SK-N-SH (cell line): ENCODE measurements around the gene DPF1. TPM values are rescaled to one million over a fixed set of nuclear protein-coding genes. Genes with fewer than 3 reads are reported as not detected.

Experiments
- CTCF ChIA-PET: fragments of 300-600, 350-600 bp; formaldehyde crosslinking; extraction: SDS; loops from one replicate; lab custom pipeline; 2021; lab: Yijun Ruan, JAX
- POLR2A ChIA-PET: fragments of 350-600 bp; sonication (Branson Sonifier 250); formaldehyde crosslinking; extraction: SDS; loops from one replicate; lab custom pipeline; 2020; ENCODE audit warnings: antibody characterized with exemption, inconsistent platforms; lab: Yijun Ruan, JAX
- DNase-seq: peaks from one replicate; pipeline ENCODE4 v3.0.0; 2012
- H2AFZ ChIP-seq: fragments of 200-600 bp; sonication (generic); 2 replicates; pipeline ENCODE4 v1.8.1; 2016; ENCODE audit warnings: antibody characterized with exemption, mild to moderate bottlenecking, low read depth
- H3F3A ChIP-seq: fragments of 200-600 bp; sonication (generic); replicated peaks from 2 replicates; pipeline ENCODE3; 2016; ENCODE audit warnings: antibody characterized with exemption, mild to moderate bottlenecking; ENCODE audit not compliant: insufficient read depth
- H3K27ac ChIP-seq, 2 experiments: fragments of 200-500 bp in 1 of 2; fragments of 200-600 bp in 1 of 2; sonication (Bioruptor generic) in 1 of 2; sonication (generic), shearing (Covaris generic) in 1 of 2; 2 replicates each; pipeline versions ENCODE4 v1.5.1 to v1.6.1; 2014 to 2016; ENCODE audit warnings: low read depth in 2 of 2, inconsistent platforms in 1 of 2, low read length in 1 of 2, mild to moderate bottlenecking in 1 of 2, mixed read lengths in 1 of 2
- H3K27me3 ChIP-seq: fragments of 200-600 bp; sonication (generic), shearing (Covaris generic); 2 replicates; pipeline ENCODE4 v1.6.1; 2016; ENCODE audit warnings: mixed run types; ENCODE audit not compliant: insufficient read depth
- H3K36me3 ChIP-seq, 2 experiments: fragments of 200-500 bp in 1 of 2; fragments of 200-600 bp in 1 of 2; sonication (Bioruptor generic) in 1 of 2; sonication (generic) in 1 of 2; replicated peaks in 1 of 2; 2 replicates each; pipeline versions ENCODE3 to v1.5.1; 2014 to 2016; ENCODE audit warnings: low read length in 1 of 2, mild to moderate bottlenecking in 1 of 2; ENCODE audit not compliant: insufficient read depth in 2 of 2, control insufficient read depth in 1 of 2
- H3K4me1 ChIP-seq, 2 experiments: fragments of 200-500 bp in 1 of 2; fragments of 200-600 bp in 1 of 2; sonication (Bioruptor generic) in 1 of 2; sonication (generic), shearing (Covaris generic) in 1 of 2; 2 replicates each; pipeline versions ENCODE4 v1.5.1 to v1.6.1; 2014 to 2016; ENCODE audit warnings: low read depth in 1 of 2, low read length in 1 of 2, mixed run types in 1 of 2; ENCODE audit not compliant: insufficient read depth in 2 of 2, control insufficient read depth in 1 of 2
- H3K4me2 ChIP-seq: fragments of 200-600 bp; sonication (generic), shearing (Covaris generic); 2 replicates; pipeline ENCODE4 v1.6.1; 2017; ENCODE audit warnings: mixed run types
- H3K4me3 ChIP-seq, 2 experiments: fragments of 200-500 bp in 1 of 2; fragments of 200-600 bp in 1 of 2; sonication (Bioruptor generic) in 1 of 2; sonication (generic), shearing (Covaris generic) in 1 of 2; 2 replicates each; pipeline versions ENCODE4 v1.5.1 to v1.8.1; 2014 to 2016; ENCODE audit warnings: low read depth in 2 of 2, inconsistent platforms in 1 of 2, low read length in 1 of 2, mild to moderate bottlenecking in 1 of 2, mixed read lengths in 1 of 2, moderate library complexity in 1 of 2
- H3K79me2 ChIP-seq: fragments of 200-600 bp; sonication (generic); 2 replicates; pipeline ENCODE4 v1.8.1; 2017; ENCODE audit warnings: mild to moderate bottlenecking; ENCODE audit not compliant: insufficient read depth
- H3K9ac ChIP-seq: fragments of 200-600 bp; sonication (generic); 2 replicates; pipeline ENCODE4 v1.6.1; 2017; ENCODE audit warnings: mixed run types
- H3K9me2 ChIP-seq: fragments of 200-600 bp; sonication (generic); 2 replicates; pipeline ENCODE4 v1.6.1; 2017; ENCODE audit warnings: mixed run types
- H3K9me3 ChIP-seq: fragments of 200-600 bp; sonication (generic); 2 replicates; pipeline ENCODE4 v1.6.1; 2017; ENCODE audit warnings: mixed run types, mild to moderate bottlenecking, moderate library complexity
- H4K20me1 ChIP-seq: fragments of 200-600 bp; sonication (generic); 2 replicates; pipeline ENCODE4 v1.6.1; 2017; ENCODE audit warnings: mild to moderate bottlenecking, mixed run types; ENCODE audit not compliant: insufficient read depth
- ELF1 ChIP-seq: IDR thresholded peaks from 2 replicates; pipeline ENCODE4 v1.4.0; 2012
- EZH2phosphoT487 ChIP-seq: fragments of 200-600 bp; sonication (generic); IDR thresholded peaks from 2 replicates; pipeline ENCODE4 v1.6.1; 2017; ENCODE audit warnings: low read depth, mixed run types, mild to moderate bottlenecking, antibody characterized with exemption, moderate library complexity, borderline replicate concordance
- FOXJ3 ChIP-seq: sonication (generic); formaldehyde crosslinking; IDR thresholded peaks from 2 replicates; pipeline ENCODE4 v1.5.1; 2020; ENCODE audit warnings: mild to moderate bottlenecking, missing genetic modification reagents
- MEF2A ChIP-seq: IDR thresholded peaks from 2 replicates; pipeline ENCODE4 v1.4.0; 2012; ENCODE audit warnings: low read depth, borderline replicate concordance
- MXI1 ChIP-seq: IDR thresholded peaks from 2 replicates; pipeline ENCODE4 v1.6.1; 2012; ENCODE audit warnings: mild to moderate bottlenecking, low read depth, low read length, improper control_type of control experiment
- POLR2AphosphoS5 ChIP-seq: IDR thresholded peaks from 2 replicates; pipeline ENCODE4 v1.6.1; 2012; ENCODE audit warnings: low read depth, low read length
- RCOR1 ChIP-seq: fragments of 150-350 bp; IDR thresholded peaks from 2 replicates; pipeline ENCODE4 v1.6.1; 2017; ENCODE audit warnings: antibody characterized with exemption, low read length
- REST ChIP-seq: IDR thresholded peaks from 2 replicates; pipeline ENCODE4 v1.6.1; 2012; ENCODE audit warnings: mild to moderate bottlenecking, low read depth, low read length, moderate library complexity
- SMC3 ChIP-seq: IDR thresholded peaks from 2 replicates; pipeline ENCODE4 v1.6.1; 2012; ENCODE audit warnings: low read depth, low read length, improper control_type of control experiment
- TAF1 ChIP-seq: IDR thresholded peaks from 2 replicates; pipeline ENCODE4 v1.6.1; 2012; ENCODE audit warnings: low read depth, mild to moderate bottlenecking, low read length, moderate library complexity, borderline replicate concordance
- YY1 ChIP-seq: IDR thresholded peaks from 2 replicates; pipeline ENCODE4 v1.4.0; 2012; ENCODE audit warnings: low read depth, mild to moderate bottlenecking
- WGBS: methylation state at CpG from one replicate; pipeline ENCODE4 v1.1.6; 2017; ENCODE audit warnings: low lambda C conversion rate; 5-methylcytosine and 5-hydroxymethylcytosine counted together
- polyA plus RNA-seq, 3 experiments: library from polyadenylated mRNA; depleted of rRNA; stranded (reverse); fragments of >200 nt; gene quantifications; 2 replicates each; pipeline ENCODE4 v1.2.3, GENCODE V29; 2012
- TF ChIP-seq, protein P1 (sequence below): fragments of 150-350 bp; IDR thresholded peaks from 2 replicates; pipeline ENCODE4 v1.6.1; 2016; ENCODE audit warnings: mild to moderate bottlenecking, low read depth, low read length
- TF ChIP-seq, protein P2 (sequence below): IDR thresholded peaks from 2 replicates; pipeline ENCODE4 v1.4.0; 2012; ENCODE audit warnings: low read depth, borderline replicate concordance
- TF ChIP-seq, protein P3 (sequence below): IDR thresholded peaks from 2 replicates; pipeline ENCODE4 v1.4.0; 2012; ENCODE audit warnings: low read depth, borderline replicate concordance

DPF1 gene
- polyA plus RNA-seq, 1 of the 3 experiments (the other 2 are of a cell fraction): 4.8 TPM

DNA sequence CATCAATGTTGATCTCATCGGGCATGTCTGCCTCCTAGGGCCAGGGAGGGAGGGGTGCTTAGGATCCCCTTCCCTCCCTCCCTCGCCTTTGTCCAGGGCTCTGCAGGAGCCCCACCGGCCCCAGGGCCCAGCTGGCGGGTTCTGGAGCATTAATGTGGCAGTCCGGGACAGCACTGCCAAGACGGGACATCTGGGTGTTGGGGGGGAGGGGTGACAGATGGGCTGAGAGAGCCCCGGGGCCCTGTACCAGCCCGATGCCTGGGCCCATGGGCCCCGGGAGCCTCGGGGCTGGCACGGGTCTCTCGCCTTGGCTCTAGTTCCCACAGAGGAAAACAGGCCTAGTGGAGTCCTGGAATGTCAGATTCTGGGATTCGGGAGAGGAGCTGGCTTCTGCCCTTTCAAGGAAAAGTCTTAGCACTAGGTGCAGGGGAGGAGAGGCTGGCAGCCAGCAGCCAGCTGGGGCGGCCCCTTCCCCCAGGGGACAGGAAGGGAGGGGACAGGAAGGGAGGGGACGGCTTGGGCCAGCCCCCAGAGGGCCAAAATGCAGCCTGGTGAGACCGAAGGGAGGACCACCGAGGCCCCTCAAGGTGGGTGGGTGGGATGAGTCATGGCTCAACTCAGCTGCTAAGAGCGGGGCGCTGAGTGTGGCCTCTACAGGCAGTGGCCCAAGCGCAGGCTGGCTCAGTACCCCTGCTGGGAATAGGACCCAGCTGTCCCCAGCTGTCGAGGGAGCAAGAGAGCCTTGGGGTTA is 29.1 kb upstream of the DPF1 start (continued):
- TF ChIP-seq, protein P1, sequence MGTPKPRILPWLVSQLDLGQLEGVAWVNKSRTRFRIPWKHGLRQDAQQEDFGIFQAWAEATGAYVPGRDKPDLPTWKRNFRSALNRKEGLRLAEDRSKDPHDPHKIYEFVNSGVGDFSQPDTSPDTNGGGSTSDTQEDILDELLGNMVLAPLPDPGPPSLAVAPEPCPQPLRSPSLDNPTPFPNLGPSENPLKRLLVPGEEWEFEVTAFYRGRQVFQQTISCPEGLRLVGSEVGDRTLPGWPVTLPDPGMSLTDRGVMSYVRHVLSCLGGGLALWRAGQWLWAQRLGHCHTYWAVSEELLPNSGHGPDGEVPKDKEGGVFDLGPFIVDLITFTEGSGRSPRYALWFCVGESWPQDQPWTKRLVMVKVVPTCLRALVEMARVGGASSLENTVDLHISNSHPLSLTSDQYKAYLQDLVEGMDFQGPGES: no peak

DNA sequence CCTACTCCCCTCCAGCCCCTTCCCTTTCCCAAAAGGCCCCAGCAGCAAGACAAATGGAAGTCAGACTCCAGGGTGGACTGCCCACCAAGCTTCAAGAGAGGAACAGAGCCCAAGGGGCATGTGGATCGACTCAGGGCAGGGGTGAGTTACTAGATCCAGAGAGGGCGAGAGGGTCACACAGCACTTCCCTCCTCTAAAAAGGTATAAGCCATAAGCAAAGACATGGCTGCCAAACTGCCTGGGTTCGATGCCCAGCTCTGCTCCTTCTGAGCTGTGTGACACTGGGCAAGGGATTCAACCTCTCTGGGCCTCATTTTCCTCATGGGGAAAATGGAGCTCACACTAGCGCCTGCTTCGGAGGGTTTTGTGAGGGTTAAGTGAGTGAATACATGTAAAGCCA is 28.4 kb upstream of the DPF1 start:
- Histone ChIP-seq H3K9ac (no peak overlapping the region), H3K27me3 (peaks cover 9% of the 10 kb centered on the region), H3K4me3 (no peak overlapping the region), H2AFZ (no peak overlapping the region), H3K36me3 (no peaks in the 10 kb centered on the region), H3K79me2 (no peaks in the 10 kb centered on the region), H4K20me1 (no peaks in the 10 kb centered on the region), H3K9me3 (no peaks in the 10 kb centered on the region), H3K9me2 (no peaks in the 10 kb centered on the region), H3K27ac (no peak overlapping the region), H3K4me1 (peaks cover 0 to 16% of the 10 kb centered on the region in 2 experiments; a peak in 2 of 4 replicates), H3K4me2 (no peak overlapping the region), H3F3A (no peaks in the 10 kb centered on the region)
- no peak for TF ChIP-seq REST
- TF ChIP-seq POLR2AphosphoS5: no peak
- TF ChIP-seq, protein P2, sequence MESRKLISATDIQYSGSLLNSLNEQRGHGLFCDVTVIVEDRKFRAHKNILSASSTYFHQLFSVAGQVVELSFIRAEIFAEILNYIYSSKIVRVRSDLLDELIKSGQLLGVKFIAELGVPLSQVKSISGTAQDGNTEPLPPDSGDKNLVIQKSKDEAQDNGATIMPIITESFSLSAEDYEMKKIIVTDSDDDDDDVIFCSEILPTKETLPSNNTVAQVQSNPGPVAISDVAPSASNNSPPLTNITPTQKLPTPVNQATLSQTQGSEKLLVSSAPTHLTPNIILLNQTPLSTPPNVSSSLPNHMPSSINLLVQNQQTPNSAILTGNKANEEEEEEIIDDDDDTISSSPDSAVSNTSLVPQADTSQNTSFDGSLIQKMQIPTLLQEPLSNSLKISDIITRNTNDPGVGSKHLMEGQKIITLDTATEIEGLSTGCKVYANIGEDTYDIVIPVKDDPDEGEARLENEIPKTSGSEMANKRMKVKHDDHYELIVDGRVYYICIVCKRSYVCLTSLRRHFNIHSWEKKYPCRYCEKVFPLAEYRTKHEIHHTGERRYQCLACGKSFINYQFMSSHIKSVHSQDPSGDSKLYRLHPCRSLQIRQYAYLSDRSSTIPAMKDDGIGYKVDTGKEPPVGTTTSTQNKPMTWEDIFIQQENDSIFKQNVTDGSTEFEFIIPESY: no peak
- TF ChIP-seq FOXJ3 (CRISPR knock-in tag): no peak
- TF ChIP-seq RCOR1: no peak
- no peak for TF ChIP-seq EZH2phosphoT487
- TF ChIP-seq, protein P3, sequence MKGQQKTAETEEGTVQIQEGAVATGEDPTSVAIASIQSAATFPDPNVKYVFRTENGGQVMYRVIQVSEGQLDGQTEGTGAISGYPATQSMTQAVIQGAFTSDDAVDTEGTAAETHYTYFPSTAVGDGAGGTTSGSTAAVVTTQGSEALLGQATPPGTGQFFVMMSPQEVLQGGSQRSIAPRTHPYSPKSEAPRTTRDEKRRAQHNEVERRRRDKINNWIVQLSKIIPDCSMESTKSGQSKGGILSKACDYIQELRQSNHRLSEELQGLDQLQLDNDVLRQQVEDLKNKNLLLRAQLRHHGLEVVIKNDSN: no peak
- no peak for TF ChIP-seq YY1
- no peak for TF ChIP-seq TAF1
- no peak for TF ChIP-seq ELF1
- TF ChIP-seq, protein P1: no peak
- no peak for TF ChIP-seq MEF2A
- TF ChIP-seq SMC3: no peak
- no peak for TF ChIP-seq MXI1
- ChIA-PET POLR2A (no interaction called here), CTCF (interaction anchor here (0.6 to 5.7 kb wide), 7 partner anchors 8 to 110 kb away, joined by 3 to 41 read pairs (median 8); partner anchors contain the start of gene CATSPERG)
- 90% methylated on average over 5 of the region's 5 CpGs for WGBS
- DNase-seq: no peak
